NT2/D1 (cell line): Measurements from ENCODE around the gene KIAA0513.
A peak's percentile ranks its signal among the peaks of the same experiment; 100 is the strongest.

ENCODE experiments used
- DNase-seq: peaks from one replicate; pipeline ENCODE4 v3.0.0-alpha.2; 2011; ENCODE audit warnings: low read depth, low spot score
- H3K27me3 ChIP-seq: 2 replicates; pipeline ENCODE4 v1.6.0; 2011; ENCODE audit warnings: mild to moderate bottlenecking; ENCODE audit not compliant: insufficient read length, insufficient read depth
- H3K36me3 ChIP-seq: 2 replicates; pipeline ENCODE4 v1.6.1; 2011; ENCODE audit warnings: mild to moderate bottlenecking, low read length, mixed read lengths; ENCODE audit not compliant: insufficient read depth, insufficient read length
- H3K4me1 ChIP-seq: 2 replicates; pipeline ENCODE4 v1.5.1; 2011; ENCODE audit not compliant: insufficient read depth, insufficient read length
- H3K4me3 ChIP-seq: 2 replicates; pipeline ENCODE4 v1.5.1; 2011; ENCODE audit warnings: low read depth; ENCODE audit not compliant: insufficient read length
- H3K9ac ChIP-seq: 2 replicates; pipeline ENCODE4 v1.6.0; 2011; ENCODE audit warnings: low read depth; ENCODE audit not compliant: insufficient read length
- H3K9me3 ChIP-seq: 2 replicates; pipeline ENCODE4 v1.5.1; 2011; ENCODE audit warnings: mild to moderate bottlenecking, low read length; ENCODE audit not compliant: insufficient read depth
- SUZ12 ChIP-seq: IDR thresholded peaks from 2 replicates; pipeline ENCODE4 v1.6.1; 2011; ENCODE audit not compliant: insufficient read length, insufficient read depth; ENCODE audit errors: extremely low read depth
- YY1 ChIP-seq: IDR thresholded peaks from 2 replicates; pipeline ENCODE4 v1.6.1; 2011; ENCODE audit not compliant: insufficient read length, insufficient read depth
- ZNF274 ChIP-seq: IDR thresholded peaks from 2 replicates; pipeline ENCODE4 v1.6.1; 2011; ENCODE audit warnings: mild to moderate bottlenecking, low read depth, low read length

Gene KIAA0513

GRCh38 chr16:85005285-85006069 is 22.1 kb upstream of the KIAA0513 start:
- DNase-seq: no peak
- Histone ChIP-seq H3K4me1 (peaks cover 13% of the 10 kb centered on the region), H3K9me3 (no peaks in the 10 kb centered on the region), H3K36me3 (peaks cover 37% of the 10 kb centered on the region), H3K27me3 (no peaks in the 10 kb centered on the region), H3K4me3 (no peak overlapping the region), H3K9ac (peak overlapping the region; percentile 12)
- TF ChIP-seq ZNF274: no peak
- TF ChIP-seq SUZ12: no peak
- TF ChIP-seq YY1: no peak

GRCh38 chr16:85006639-85007038 is 21.0 kb upstream of the KIAA0513 start:
- H3K36me3 ChIP-seq: peaks cover 34% of the 10 kb centered on the region
- TF ChIP-seq ZNF274: no peak
- no peak for TF ChIP-seq YY1
- no peak for TF ChIP-seq SUZ12
- no peak for DNase-seq
- H3K9ac ChIP-seq: no peak overlapping the region
- no peak overlapping the region for H3K4me3 ChIP-seq
- no peaks in the 10 kb centered on the region for H3K27me3 ChIP-seq
- no peaks in the 10 kb centered on the region for H3K9me3 ChIP-seq
- H3K4me1 ChIP-seq: peaks cover 13% of the 10 kb centered on the region

- DNase-seq: no peak
- Histone ChIP-seq H3K4me1 (peaks cover 9% of the 10 kb centered on the region), H3K9me3 (no peaks in the 10 kb centered on the region), H3K27me3 (no peaks in the 10 kb centered on the region), H3K9ac (no peak overlapping the region), H3K36me3 (peaks cover 26% of the 10 kb centered on the region), H3K4me3 (no peak overlapping the region)
- TF ChIP-seq ZNF274 (no peak), SUZ12 (no peak), YY1 (no peak)
Observed at GRCh38 chr16:85007496-85008214, 19.9 kb upstream of the KIAA0513 start.

- H3K9ac ChIP-seq: no peak overlapping the region
- no peak for DNase-seq
- peaks cover 3% of the 10 kb centered on the region for H3K4me1 ChIP-seq
- no peak for TF ChIP-seq SUZ12
- TF ChIP-seq ZNF274: no peak
- no peak for TF ChIP-seq YY1
- peaks cover 21% of the 10 kb centered on the region for H3K36me3 ChIP-seq
- no peaks in the 10 kb centered on the region for H3K27me3 ChIP-seq
- no peak overlapping the region for H3K4me3 ChIP-seq
- no peaks in the 10 kb centered on the region for H3K9me3 ChIP-seq
Observed at GRCh38 chr16:85008271-85008670, 19.3 kb upstream of the KIAA0513 start.

DNA sequence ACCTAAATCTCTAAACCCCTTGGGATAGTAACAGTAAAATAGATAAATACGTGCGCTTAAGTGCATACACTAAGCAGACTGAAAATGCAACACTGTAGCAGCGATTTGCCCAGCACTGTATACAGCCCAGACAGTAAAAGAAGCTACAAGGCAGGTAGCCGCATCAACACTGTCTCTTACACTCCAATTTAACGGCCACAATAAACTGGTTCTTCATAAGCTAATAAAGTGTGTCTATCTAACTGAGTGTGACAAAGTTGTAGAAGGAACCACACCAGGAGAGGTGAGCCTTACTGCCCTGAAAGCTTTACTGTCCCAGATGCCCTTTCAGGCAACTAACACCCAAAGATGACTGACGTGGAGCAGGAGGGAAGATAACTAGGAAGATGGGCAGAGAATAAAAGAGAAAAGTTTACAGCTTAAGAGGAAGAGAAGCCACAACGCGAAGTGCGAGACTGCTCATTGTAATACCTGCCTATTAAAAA is 17.1 kb upstream of the KIAA0513 start:
- H3K9me3 ChIP-seq: no peaks in the 10 kb centered on the region
- TF ChIP-seq YY1 (no peak), SUZ12 (no peak), ZNF274 (no peak)
- H3K9ac ChIP-seq: peak overlapping the region; percentile 90
- no peaks in the 10 kb centered on the region for H3K27me3 ChIP-seq
- DNase-seq: no peak
- peaks cover 2% of the 10 kb centered on the region for H3K4me1 ChIP-seq
- H3K36me3 ChIP-seq: peaks cover 21% of the 10 kb centered on the region
- peak overlapping the region; percentile 76 for H3K4me3 ChIP-seq

- Histone ChIP-seq H3K4me1 (peaks cover 2% of the 10 kb centered on the region), H3K27me3 (no peaks in the 10 kb centered on the region), H3K9me3 (no peaks in the 10 kb centered on the region), H3K9ac (peak within 1 kb of the TSS; percentile 90), H3K36me3 (peaks cover 21% of the 10 kb centered on the region), H3K4me3 (peak within 1 kb of the TSS; percentile 76)
- TF ChIP-seq SUZ12 (no peak), ZNF274 (no peak), YY1 (no peak)
- peak; percentile 82 for DNase-seq
Observed at GRCh38 chr16:85010931-85011845, 16.4 kb upstream of the KIAA0513 start, which contains the start of gene ZDHHC7. Gene ZDHHC7 (minus strand): TSS chr16:85011535. CDS start chr16:84990618, 20,917 bp downstream.
